ENCODE measurements around the gene GLT6D1.
"Not testable (repeated sequence)": the region's sequence is repeated elsewhere in the genome, so short reads cannot be mapped to it uniquely, and the experiment has no call there.

Gene GLT6D1

GRCh38 chr9:135664801-135665794 is 25.8 kb upstream of the GLT6D1 start:
- DNase-seq = no peak

- no peak for DNase-seq
Measured at GRCh38 chr9:135664266-135664665, 24.9 kb upstream of the GLT6D1 start.

GRCh38 chr9:135663857-135664256 is 24.5 kb upstream of the GLT6D1 start:
- DNase-seq = no peak

- DNase-seq = no peak
Measured at GRCh38 chr9:135663451-135663770, 24.1 kb upstream of the GLT6D1 start.

GRCh38 chr9:135662758-135663450 is 23.6 kb upstream of the GLT6D1 start, which contains the start of gene LCN9:
Gene LCN9 (plus strand): TSS chr9:135663309. CDS start chr9:135663322, 13 bp downstream.
- DNase-seq = no peak

GRCh38 chr9:135661816-135662560 is 22.6 kb upstream of the GLT6D1 start:
- DNase-seq = no peak

- DNase-seq = no peak
Measured at GRCh38 chr9:135660407-135660806, 21.1 kb upstream of the GLT6D1 start.

- DNase-seq = no peak
Measured at GRCh38 chr9:135659252-135659651, 19.9 kb upstream of the GLT6D1 start.

- DNase-seq = no peak
Measured at GRCh38 chr9:135657416-135657815, 18.1 kb upstream of the GLT6D1 start.

GRCh38 chr9:135655317-135655716 is 16.0 kb upstream of the GLT6D1 start:
- no peak for DNase-seq

- DNase-seq = no peak
Measured at GRCh38 chr9:135650408-135650807, 11.1 kb upstream of the GLT6D1 start.

GRCh38 chr9:135649508-135649907 is 10.2 kb upstream of the GLT6D1 start:
- DNase-seq = no peak

GRCh38 chr9:135648494-135649410 is 9.4 kb upstream of the GLT6D1 start:
- no peak for DNase-seq

- no peak for DNase-seq
Measured at GRCh38 chr9:135647884-135648283, 8.5 kb upstream of the GLT6D1 start.

GRCh38 chr9:135644631-135645218 is 5.4 kb upstream of the GLT6D1 start:
- DNase-seq = no peak

- no peak for DNase-seq
Measured at GRCh38 chr9:135641745-135642144, 2.4 kb upstream of the GLT6D1 start.

GRCh38 chr9:135641047-135641446 is 1.7 kb upstream of the GLT6D1 start:
- no peak for DNase-seq

- not testable (repeated sequence) for DNase-seq
Measured at GRCh38 chr9:135636930-135637530, 2.3 kb downstream of the GLT6D1 start.

- no peak for DNase-seq
Measured at GRCh38 chr9:135632841-135633240, 6.5 kb downstream of the GLT6D1 start.

GRCh38 chr9:135624282-135624681 is 15.1 kb downstream of the GLT6D1 start:
- no peak for DNase-seq

GRCh38 chr9:135622415-135623020 is 16.8 kb downstream of the GLT6D1 start:
- DNase-seq = no peak
